PC-9 (cell line): Measurements from ENCODE around the gene NUP210. TPM values are rescaled to one million over a fixed set of nuclear protein-coding genes. Genes with fewer than 3 reads are reported as not detected.

Experiments used
- BruUV-seq: library from RNA; stranded (reverse); fragments of 400-500 nt; replicated peaks from 2 replicates; lab custom pipeline; 2021; lab: Mats Ljungman, UMichigan
- CTCF ChIA-PET: fragments of 300-600 bp; sonication (Branson Sonifier 250); formaldehyde crosslinking; loops from one replicate; lab custom pipeline; 2022; ENCODE audit warnings: antibody characterized with exemption; lab: Charles Lee
- POLR2A ChIA-PET: fragments of 300-600 bp; sonication (Branson Sonifier 250); formaldehyde crosslinking; loops from one replicate; lab custom pipeline; 2022; ENCODE audit warnings: antibody characterized with exemption; ENCODE audit not compliant: unreplicated experiment; lab: Charles Lee
- DNase-seq, 2 experiments: peaks; one replicate each; pipeline versions ENCODE4 v3.0.0 to v3.0.0-alpha.2; 2015 to 2022; ENCODE audit warnings: mixed read lengths in 1 of 2
- H2AFZ ChIP-seq: fragments of 200-600 bp; sonication (generic); 2 replicates; pipeline ENCODE4 v1.8.1; 2017; ENCODE audit warnings: antibody characterized with exemption
- H3F3A ChIP-seq: fragments of 200-600 bp; sonication (generic); 2 replicates; pipeline ENCODE4 v1.8.1; 2017; ENCODE audit warnings: antibody characterized with exemption, mild to moderate bottlenecking, low read depth; ENCODE audit not compliant: insufficient read depth
- H3K27ac ChIP-seq: fragments of 200-600 bp; sonication (generic); 2 replicates; pipeline ENCODE4 v1.6.1; 2016; ENCODE audit warnings: mixed run types
- H3K27me3 ChIP-seq: fragments of 200-600 bp; sonication (generic); 2 replicates; pipeline ENCODE4 v1.6.1; 2016; ENCODE audit warnings: low read depth, mixed run types; ENCODE audit not compliant: insufficient read depth
- H3K36me3 ChIP-seq: fragments of 200-600 bp; sonication (generic); 2 replicates; pipeline ENCODE4 v1.6.1; 2016; ENCODE audit warnings: low read depth, mixed run types
- H3K4me1 ChIP-seq: fragments of 200-600 bp; sonication (generic); replicated peaks from 2 replicates; pipeline ENCODE4 v1.6.1; 2016; ENCODE audit warnings: mixed run types; ENCODE audit not compliant: insufficient read depth
- H3K4me2 ChIP-seq: fragments of 200-600 bp; sonication (generic); 2 replicates; pipeline ENCODE4 v1.6.1; 2017; ENCODE audit warnings: mixed run types
- H3K4me3 ChIP-seq: fragments of 200-600 bp; sonication (generic); 2 replicates; pipeline ENCODE4 v1.6.1; 2016; ENCODE audit warnings: mixed run types
- H3K79me2 ChIP-seq: fragments of 200-600 bp; sonication (generic); 2 replicates; pipeline ENCODE4 v1.6.1; 2017; ENCODE audit warnings: low read depth, mixed run types
- H3K9me2 ChIP-seq: fragments of 200-600 bp; sonication (generic); 2 replicates; pipeline ENCODE4 v1.8.1; 2017; ENCODE audit warnings: mild to moderate bottlenecking; ENCODE audit not compliant: insufficient read depth
- H3K9me3 ChIP-seq: fragments of 200-600 bp; sonication (generic); 2 replicates; pipeline ENCODE4 v1.8.1; 2016; ENCODE audit warnings: low read depth; ENCODE audit not compliant: insufficient read depth
- H4K20me1 ChIP-seq: fragments of 200-600 bp; sonication (generic); 2 replicates; pipeline ENCODE4 v1.8.1; 2017; ENCODE audit not compliant: insufficient read depth
- EZH2 ChIP-seq: fragments of 200-600 bp; sonication (generic); IDR thresholded peaks from 2 replicates; pipeline ENCODE4 v1.8.0; 2017; ENCODE audit warnings: antibody characterized with exemption, low read depth
- intact Hi-C: fragments of 100-400 bp; cut with micrococcal nuclease; formaldehyde crosslinking; loops from one replicate; pipeline ENCODE4 v1.10.0; 2022; ENCODE audit not compliant: unreplicated experiment
- total RNA-seq: library from RNA; stranded (reverse); gene quantifications from 2 replicates; pipeline ENCODE4 v1.2.3, GENCODE V29; 2021
- TF ChIP-seq, protein P1 (sequence below): fragments of 200-600 bp; sonication (generic); conservative IDR thresholded peaks from 2 replicates; pipeline ENCODE4 v1.6.1; 2017; ENCODE audit warnings: mixed run types, antibody characterized with exemption, mild to moderate bottlenecking, moderate library complexity

The NUP210 gene
- total RNA-seq, 1 experiment from 2014 or later, result 84.0 TPM

- intact Hi-C loops, result loop anchor here (10.0 kb wide), 1 partner anchor 366 kb away; no protein-coding TSS in a partner anchor
- CTCF ChIA-PET, result no interaction called here
- Histone ChIP-seq H4K20me1 (no peaks in the 10 kb centered on the region), H2AFZ (no peak overlapping the region), H3K27me3 (no peaks in the 10 kb centered on the region), H3K79me2 (no peaks in the 10 kb centered on the region), H3F3A (no peaks in the 10 kb centered on the region), H3K9me2 (no peaks in the 10 kb centered on the region), H3K36me3 (no peaks in the 10 kb centered on the region), H3K4me1 (peaks cover under 1% of the 10 kb centered on the region; the same call in 1 of the 2 replicates), H3K27ac (no peak overlapping the region), H3K4me3 (no peak overlapping the region), H3K9me3 (0 out of 2 replicates have a peak, but pooled peaks cover 3% of the 10 kb centered on the region), H3K4me2 (no peak overlapping the region)
- DNase-seq, result no peak
- no TSS peak for BruUV-seq
- TF ChIP-seq EZH2, result no peak
- TF ChIP-seq, protein P1, sequence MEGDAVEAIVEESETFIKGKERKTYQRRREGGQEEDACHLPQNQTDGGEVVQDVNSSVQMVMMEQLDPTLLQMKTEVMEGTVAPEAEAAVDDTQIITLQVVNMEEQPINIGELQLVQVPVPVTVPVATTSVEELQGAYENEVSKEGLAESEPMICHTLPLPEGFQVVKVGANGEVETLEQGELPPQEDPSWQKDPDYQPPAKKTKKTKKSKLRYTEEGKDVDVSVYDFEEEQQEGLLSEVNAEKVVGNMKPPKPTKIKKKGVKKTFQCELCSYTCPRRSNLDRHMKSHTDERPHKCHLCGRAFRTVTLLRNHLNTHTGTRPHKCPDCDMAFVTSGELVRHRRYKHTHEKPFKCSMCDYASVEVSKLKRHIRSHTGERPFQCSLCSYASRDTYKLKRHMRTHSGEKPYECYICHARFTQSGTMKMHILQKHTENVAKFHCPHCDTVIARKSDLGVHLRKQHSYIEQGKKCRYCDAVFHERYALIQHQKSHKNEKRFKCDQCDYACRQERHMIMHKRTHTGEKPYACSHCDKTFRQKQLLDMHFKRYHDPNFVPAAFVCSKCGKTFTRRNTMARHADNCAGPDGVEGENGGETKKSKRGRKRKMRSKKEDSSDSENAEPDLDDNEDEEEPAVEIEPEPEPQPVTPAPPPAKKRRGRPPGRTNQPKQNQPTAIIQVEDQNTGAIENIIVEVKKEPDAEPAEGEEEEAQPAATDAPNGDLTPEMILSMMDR, result no peak
- POLR2A ChIA-PET, result no interaction called here
Observed at GRCh38 chr3:13288732-13289718, 131.1 kb downstream of the NUP210 start.

GRCh38 chr3:13287833-13288232 is 132.3 kb downstream of the NUP210 start:
- no peaks in the 10 kb centered on the region for H3K79me2 ChIP-seq
- intact Hi-C loops, result loop anchor here (10.0 kb wide), 1 partner anchor 367 kb away; no protein-coding TSS in a partner anchor
- CTCF ChIA-PET, result interaction anchor here (0.7 to 1.1 kb wide), 2 partner anchors 164 to 1366 kb away, joined by 3 to 8 read pairs; no protein-coding TSS in a partner anchor
- no peak for DNase-seq
- no peaks in the 10 kb centered on the region for H3K9me2 ChIP-seq
- no peak overlapping the region for H2AFZ ChIP-seq
- peaks cover 7% of the 10 kb centered on the region for H3K4me1 ChIP-seq
- H3K27me3 ChIP-seq, result no peaks in the 10 kb centered on the region
- POLR2A ChIA-PET, result interaction anchor here (0.7 kb wide), 1 partner anchor 75 kb away, joined by 4 read pairs; no protein-coding TSS in a partner anchor
- 0 out of 2 replicates have a peak, but pooled peaks cover 3% of the 10 kb centered on the region for H3K9me3 ChIP-seq
- no peak overlapping the region for H3K4me2 ChIP-seq
- no peaks in the 10 kb centered on the region for H4K20me1 ChIP-seq
- no peak overlapping the region for H3K27ac ChIP-seq
- H3K4me3 ChIP-seq, result no peak overlapping the region
- no peaks in the 10 kb centered on the region for H3F3A ChIP-seq
- no TSS peak for BruUV-seq
- TF ChIP-seq EZH2, result no peak
- TF ChIP-seq, protein P1, result no peak
- H3K36me3 ChIP-seq, result no peaks in the 10 kb centered on the region

- no peak for DNase-seq
- no TSS peak for BruUV-seq
- Histone ChIP-seq H3K36me3 (no peaks in the 10 kb centered on the region), H3K9me2 (no peaks in the 10 kb centered on the region), H3K9me3 (0 out of 2 replicates have a peak, but pooled peaks cover 3% of the 10 kb centered on the region), H2AFZ (no peak overlapping the region), H3K4me1 (peaks cover 7% of the 10 kb centered on the region), H3K27ac (no peak overlapping the region), H3K4me2 (no peak overlapping the region), H3K27me3 (no peaks in the 10 kb centered on the region), H3K4me3 (no peak overlapping the region), H3K79me2 (no peaks in the 10 kb centered on the region), H4K20me1 (no peaks in the 10 kb centered on the region), H3F3A (no peaks in the 10 kb centered on the region)
- POLR2A ChIA-PET, result no interaction called here
- TF ChIP-seq, protein P1, result no peak
- TF ChIP-seq EZH2, result no peak
- CTCF ChIA-PET, result interaction anchor here (0.7 kb wide), 1 partner anchor 1367 kb away, joined by 8 read pairs; no protein-coding TSS in a partner anchor
- intact Hi-C loops, result loop anchor here (10.0 kb wide), 1 partner anchor 368 kb away; no protein-coding TSS in a partner anchor
Observed at GRCh38 chr3:13286873-13287272, 133.2 kb downstream of the NUP210 start.
